Measurements from ENCODE around the gene CRNKL1. TPM values are rescaled to one million over a fixed set of nuclear protein-coding genes. Genes with fewer than 3 reads are reported as not detected.

The CRNKL1 gene
- polyA plus RNA-seq, 1 donor (not counting 4 experiments of a cell fraction or from before 2014, with no cell fraction given), result 11.0 TPM

DNA sequence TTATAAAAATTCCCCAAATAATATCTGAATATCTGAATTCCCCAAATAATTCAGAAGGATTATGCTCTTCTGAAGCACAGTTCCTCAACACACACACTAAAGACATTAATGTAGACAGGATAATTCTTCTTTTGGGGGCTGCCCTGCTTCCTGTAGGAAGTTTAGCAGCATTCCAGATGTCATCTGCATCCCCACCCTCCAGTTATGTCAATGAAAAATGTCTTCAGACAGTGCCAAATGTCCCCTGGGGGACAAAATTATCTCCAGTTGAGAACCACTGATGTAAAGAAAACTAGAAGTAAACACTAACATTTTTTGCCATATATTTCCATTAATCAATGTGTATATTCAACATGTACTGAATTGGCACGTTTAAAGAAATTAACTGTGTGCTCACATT is 61.0 kb downstream of the CRNKL1 start:
- H3K9ac ChIP-seq (ENCODE audit: control insufficient read depth, extremely low read depth, insufficient read depth, low read length), result peak overlapping the region; percentile 89
- peak overlapping the region; percentile 99 for H3K27ac ChIP-seq (ENCODE audit: control insufficient read depth, insufficient read depth, low read length)
- no peaks in the 10 kb centered on the region for H4K20me1 ChIP-seq (ENCODE audit: control insufficient read depth, extremely low read depth, insufficient read depth, low read length)
- DNase-seq (ENCODE audit: low read depth, low spot score) (no peak), FAIRE-seq (peak; percentile 32)
- H3K36me3 ChIP-seq (ENCODE audit: control insufficient read depth in 2 of 2, extremely low read depth in 1 of 2, insufficient read depth in 2 of 2, low read length in 2 of 2), result peaks cover 8 to 44% of the 10 kb centered on the region in 2 experiments
- H3K4me2 ChIP-seq (ENCODE audit: control insufficient read depth, extremely low read depth, insufficient read depth, low read depth, low read length), result peak overlapping the region; percentile 93
- peak overlapping the region in 1 of 3 experiments; percentile 10 for H3K4me3 ChIP-seq (ENCODE audit: control insufficient read depth in 2 of 3, extremely low read depth in 1 of 3, insufficient read depth in 2 of 3, low read depth in 1 of 3, low read length in 3 of 3)
- no peaks in the 10 kb centered on the region for H3K27me3 ChIP-seq (ENCODE audit: control insufficient read depth, extremely low read depth, insufficient read depth, low read length)
- H2AFZ ChIP-seq (ENCODE audit: control insufficient read depth, low read length), result no peak overlapping the region
- no peaks in the 10 kb centered on the region for H3K9me1 ChIP-seq (ENCODE audit: control insufficient read depth, extremely low read depth, insufficient read depth, low read length)
- H3K4me1 ChIP-seq (ENCODE audit: control insufficient read depth, extremely low read depth, insufficient read depth, low read length), result peaks cover 61% of the 10 kb centered on the region
- TF ChIP-seq EZH2 (IDR thresholded peaks at IDR 0.05; ENCODE audit: low read length), result no peak
- no peak for TF ChIP-seq CTCF (optimal IDR thresholded peaks at IDR 0.05 in 1 of 3, IDR thresholded peaks at IDR 0.05 in 1 of 3, conservative IDR thresholded peaks at IDR 0.05 in 1 of 3; ENCODE audit: extremely low read depth in 1 of 3, insufficient read depth in 2 of 3, low read length in 3 of 3)
- dilution Hi-C loops (cut with MboI; ENCODE audit: extremely low pct_ligation_motif_present, low sequenced_read_pairs), result no loop called here
- H3K79me2 ChIP-seq (ENCODE audit: control insufficient read depth, insufficient read depth, low read length), result peaks cover 73% of the 10 kb centered on the region
- H3K9me3 ChIP-seq (ENCODE audit: control insufficient read depth, low read depth, low read length), result no peaks in the 10 kb centered on the region

DNA sequence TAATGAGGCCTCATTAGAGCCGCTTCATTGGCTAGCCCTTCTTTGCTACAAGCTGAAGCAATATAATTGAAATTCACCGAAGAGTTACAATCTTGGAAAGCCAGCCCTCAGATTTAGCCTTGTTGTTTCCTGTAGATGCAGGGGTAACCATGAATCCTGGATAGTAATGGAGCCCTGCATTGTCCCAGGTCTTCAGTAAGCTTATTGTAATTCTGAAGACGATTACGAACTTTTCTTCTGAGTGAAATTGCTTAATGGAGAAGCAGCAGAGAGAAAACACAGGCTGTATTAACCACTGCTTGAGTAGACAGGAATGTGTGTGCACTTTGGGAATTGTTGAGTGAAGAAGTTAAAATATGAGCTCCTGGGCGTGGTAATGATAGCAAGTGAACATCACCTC is 61.4 kb downstream of the CRNKL1 start:
- Histone ChIP-seq H2AFZ (ENCODE audit: control insufficient read depth, low read length) (no peak overlapping the region), H3K4me3 (ENCODE audit: control insufficient read depth in 2 of 3, extremely low read depth in 1 of 3, insufficient read depth in 2 of 3, low read depth in 1 of 3, low read length in 3 of 3) (no peak overlapping the region), H3K27me3 (ENCODE audit: control insufficient read depth, extremely low read depth, insufficient read depth, low read length) (no peaks in the 10 kb centered on the region), H3K27ac (ENCODE audit: control insufficient read depth, insufficient read depth, low read length) (peak overlapping the region; percentile 99), H4K20me1 (ENCODE audit: control insufficient read depth, extremely low read depth, insufficient read depth, low read length) (no peaks in the 10 kb centered on the region), H3K4me2 (ENCODE audit: control insufficient read depth, extremely low read depth, insufficient read depth, low read depth, low read length) (peak overlapping the region; percentile 93), H3K36me3 (ENCODE audit: control insufficient read depth in 2 of 2, extremely low read depth in 1 of 2, insufficient read depth in 2 of 2, low read length in 2 of 2) (peaks cover 6 to 41% of the 10 kb centered on the region in 2 experiments), H3K9me3 (ENCODE audit: control insufficient read depth, low read depth, low read length) (no peaks in the 10 kb centered on the region), H3K79me2 (ENCODE audit: control insufficient read depth, insufficient read depth, low read length) (peaks cover 73% of the 10 kb centered on the region), H3K4me1 (ENCODE audit: control insufficient read depth, extremely low read depth, insufficient read depth, low read length) (peaks cover 65% of the 10 kb centered on the region), H3K9me1 (ENCODE audit: control insufficient read depth, extremely low read depth, insufficient read depth, low read length) (no peaks in the 10 kb centered on the region), H3K9ac (ENCODE audit: control insufficient read depth, extremely low read depth, insufficient read depth, low read length) (no peak overlapping the region)
- no peak for DNase-seq (ENCODE audit: low read depth, low spot score)
- FAIRE-seq, result no peak
- dilution Hi-C loops (cut with MboI; ENCODE audit: extremely low pct_ligation_motif_present, low sequenced_read_pairs), result no loop called here
- TF ChIP-seq EZH2 (IDR thresholded peaks at IDR 0.05; ENCODE audit: low read length) (no peak), CTCF (optimal IDR thresholded peaks at IDR 0.05 in 1 of 3, IDR thresholded peaks at IDR 0.05 in 1 of 3, conservative IDR thresholded peaks at IDR 0.05 in 1 of 3; ENCODE audit: extremely low read depth in 1 of 3, insufficient read depth in 2 of 3, low read length in 3 of 3) (no peak)

Measured in keratinocyte (primary cell).